Suprapubic skin (tissue), 4 donors: ENCODE results near the gene CCDC68. TPM values are rescaled to one million over a fixed set of nuclear protein-coding genes. Genes with fewer than 3 reads are reported as not detected.

Experiments
- DNase-seq, 2 donors: peaks; one replicate each; pipeline ENCODE4 v3.0.0-alpha.2; 2019; ENCODE audit warnings: low spot score in 2 of 2
- H3K27ac ChIP-seq: fragments of 200-600 bp; sonication (generic); one replicate; pipeline ENCODE4 v1.5.1; 2019
- H3K27me3 ChIP-seq: fragments of 200-600 bp; sonication (generic); one replicate; pipeline ENCODE4 v1.5.1; 2019
- H3K36me3 ChIP-seq: fragments of 200-600 bp; sonication (generic); one replicate; pipeline ENCODE4 v1.5.1; 2019
- H3K4me1 ChIP-seq: fragments of 200-600 bp; sonication (generic); one replicate; pipeline ENCODE4 v1.5.1; 2019
- H3K4me3 ChIP-seq: fragments of 200-600 bp; sonication (generic); one replicate; pipeline ENCODE4 v1.5.1; 2019; ENCODE audit warnings: mild to moderate bottlenecking
- H3K9me3 ChIP-seq: fragments of 200-600 bp; sonication (generic); one replicate; pipeline ENCODE4 v1.5.1; 2019
- CTCF ChIP-seq, 2 donors: fragments of 200-600 bp in 1 of 2; fragments of 450-650 bp in 1 of 2; sonication (generic) in 1 of 2; IDR thresholded peaks; one replicate each; pipeline ENCODE4 v1.5.1; 2016 to 2019; ENCODE audit warnings: antibody characterized with exemption in 2 of 2, mild to moderate bottlenecking in 1 of 2, moderate library complexity in 1 of 2
- EP300 ChIP-seq: sonication (generic); formaldehyde crosslinking; IDR thresholded peaks from one replicate; pipeline ENCODE4 v1.6.1; 2017; ENCODE audit warnings: antibody characterized with exemption
- POLR2A ChIP-seq, 2 donors: fragments of 450-650 bp; IDR thresholded peaks; one replicate each; pipeline ENCODE4 v1.6.1; 2017; ENCODE audit warnings: antibody characterized with exemption in 2 of 2, mild to moderate bottlenecking in 2 of 2, moderate library complexity in 2 of 2
- POLR2AphosphoS5 ChIP-seq, 3 donors: sonication (generic); formaldehyde crosslinking; IDR thresholded peaks; one replicate each; pipeline ENCODE4 v1.6.1; 2017; ENCODE audit warnings: antibody characterized with exemption in 3 of 3
- WGBS: methylation state at CpG from one replicate; pipeline ENCODE4 v1.1.5; 2018; 5-methylcytosine and 5-hydroxymethylcytosine counted together
- total RNA-seq, 4 donors: library from RNA; depleted of rRNA; stranded (reverse); fragments of >200 nt; gene quantifications; one replicate each; pipeline ENCODE4 v1.1.0, GENCODE V29; 2016

Gene CCDC68
- total RNA-seq, 4 donors from 2014 or later: 0.19 to 3.9 (median 1.4) TPM

GRCh38 chr18:54910161-54910919, 48.9 kb downstream of the CCDC68 start:
- Histone ChIP-seq H3K27ac (no peak overlapping the region), H3K36me3 (no peaks in the 10 kb centered on the region), H3K27me3 (no peaks in the 10 kb centered on the region), H3K4me3 (no peak overlapping the region), H3K9me3 (no peaks in the 10 kb centered on the region), H3K4me1 (no peaks in the 10 kb centered on the region)
- no peak for TF ChIP-seq EP300
- no peak for TF ChIP-seq POLR2AphosphoS5 (IDR thresholded peaks at IDR 0.05)
- TF ChIP-seq POLR2A (IDR thresholded peaks at IDR 0.05): no peak
- no peak for TF ChIP-seq CTCF (IDR thresholded peaks at IDR 0.05)
- no CpG with 5 or more reads among the region's 6 CpGs for WGBS
- DNase-seq: no peak

GRCh38 chr18:54909538-54909937, 49.7 kb downstream of the CCDC68 start:
- Histone ChIP-seq H3K36me3 (no peaks in the 10 kb centered on the region), H3K27me3 (no peaks in the 10 kb centered on the region), H3K9me3 (no peaks in the 10 kb centered on the region), H3K4me3 (no peak overlapping the region), H3K4me1 (no peaks in the 10 kb centered on the region), H3K27ac (no peak overlapping the region)
- no peak for TF ChIP-seq POLR2AphosphoS5 (IDR thresholded peaks at IDR 0.05)
- no peak for TF ChIP-seq POLR2A (IDR thresholded peaks at IDR 0.05)
- TF ChIP-seq EP300: no peak
- TF ChIP-seq CTCF (IDR thresholded peaks at IDR 0.05): no peak
- DNase-seq: no peak
- 84% methylated on average over 11 of the region's 11 CpGs for WGBS

- H3K4me3 ChIP-seq: no peak overlapping the region
- H3K36me3 ChIP-seq: no peaks in the 10 kb centered on the region
- no peak for DNase-seq
- no peaks in the 10 kb centered on the region for H3K27me3 ChIP-seq
- TF ChIP-seq POLR2AphosphoS5 (IDR thresholded peaks at IDR 0.05): no peak
- TF ChIP-seq CTCF (IDR thresholded peaks at IDR 0.05): no peak
- no peak for TF ChIP-seq POLR2A (IDR thresholded peaks at IDR 0.05)
- no peak for TF ChIP-seq EP300
- H3K9me3 ChIP-seq: no peaks in the 10 kb centered on the region
- 58% methylated on average over 6 of the region's 6 CpGs for WGBS
- H3K4me1 ChIP-seq: no peaks in the 10 kb centered on the region
- no peak overlapping the region for H3K27ac ChIP-seq
Measured at GRCh38 chr18:54906331-54907185, 52.7 kb downstream of the CCDC68 start.

GRCh38 chr18:54905629-54906028, 53.6 kb downstream of the CCDC68 start:
- H3K36me3 ChIP-seq: no peaks in the 10 kb centered on the region
- no peak for DNase-seq
- H3K27ac ChIP-seq: no peak overlapping the region
- no peaks in the 10 kb centered on the region for H3K4me1 ChIP-seq
- no peak overlapping the region for H3K4me3 ChIP-seq
- no peaks in the 10 kb centered on the region for H3K27me3 ChIP-seq
- H3K9me3 ChIP-seq: no peaks in the 10 kb centered on the region
- TF ChIP-seq POLR2A (IDR thresholded peaks at IDR 0.05) (no peak), POLR2AphosphoS5 (IDR thresholded peaks at IDR 0.05) (no peak), EP300 (no peak), CTCF (IDR thresholded peaks at IDR 0.05) (no peak)
- WGBS: 88% methylated on average over 5 of the region's 5 CpGs

- H3K27ac ChIP-seq: no peak overlapping the region
- 74% methylated on average over 2 of the region's 2 CpGs for WGBS
- H3K4me3 ChIP-seq: no peak overlapping the region
- H3K36me3 ChIP-seq: no peaks in the 10 kb centered on the region
- no peaks in the 10 kb centered on the region for H3K27me3 ChIP-seq
- TF ChIP-seq POLR2A (IDR thresholded peaks at IDR 0.05): no peak
- TF ChIP-seq POLR2AphosphoS5 (IDR thresholded peaks at IDR 0.05): no peak
- no peak for TF ChIP-seq CTCF (IDR thresholded peaks at IDR 0.05)
- no peak for TF ChIP-seq EP300
- H3K9me3 ChIP-seq: no peaks in the 10 kb centered on the region
- H3K4me1 ChIP-seq: no peaks in the 10 kb centered on the region
- DNase-seq: no peak
Measured at GRCh38 chr18:54904581-54904980, 54.7 kb downstream of the CCDC68 start.
